HG03139 (cell line): Measurements from ENCODE around the gene DOCK4.

Source experiments
- ATAC-seq: cut with Tn5 transposase; IDR thresholded peaks from one replicate; pipeline ENCODE4 v1.9.1; 2021; ENCODE audit not compliant: unreplicated experiment

The DOCK4 gene

DNA sequence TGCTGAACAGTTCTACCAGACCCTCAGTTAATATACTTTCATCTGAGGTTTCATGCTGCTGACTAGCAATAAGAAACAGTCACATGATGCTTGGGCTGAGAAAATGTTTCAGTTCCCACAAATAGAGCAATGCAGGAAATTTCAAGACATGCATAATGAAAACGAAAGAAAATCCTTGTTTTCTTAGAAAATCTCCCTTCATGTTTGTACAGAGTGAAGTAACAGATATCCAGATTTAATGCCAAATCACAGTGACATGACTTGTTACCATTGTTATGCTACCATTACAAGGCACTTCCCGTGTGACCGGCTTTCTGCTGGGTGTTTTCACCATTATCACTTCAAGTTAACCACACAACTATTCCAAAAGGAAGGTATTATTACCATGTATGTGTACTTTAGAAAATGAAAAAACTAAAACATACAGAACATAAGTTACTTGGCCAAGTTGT, 121.7 kb downstream of the DOCK4 start:
- peak; percentile 40 for ATAC-seq

DNA sequence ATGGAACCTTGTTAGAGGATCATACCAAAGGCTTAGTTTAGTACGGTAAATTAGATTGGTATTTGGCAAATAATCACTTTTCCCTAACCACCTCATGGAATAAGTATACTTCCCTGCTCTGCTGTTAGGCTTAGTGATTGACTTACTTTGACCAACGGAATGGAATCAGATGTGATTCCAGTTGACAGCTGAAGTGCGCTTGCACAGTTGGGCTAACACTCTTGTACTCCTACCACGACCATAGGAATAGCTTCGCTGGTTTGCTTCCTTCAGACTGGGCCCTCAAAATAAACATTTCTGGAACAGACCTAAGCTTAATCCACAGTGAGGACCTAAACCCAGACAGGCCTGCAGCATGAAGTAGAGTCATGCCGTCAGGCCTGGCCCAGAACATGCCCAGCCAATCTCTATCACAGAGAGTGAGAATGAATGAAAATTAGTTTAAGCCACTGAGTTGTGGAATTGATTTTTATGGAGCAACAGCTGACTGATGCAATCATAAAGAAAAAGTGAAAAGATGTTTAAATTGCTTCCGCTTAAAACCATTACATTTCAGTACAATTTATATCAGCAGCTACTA, 122.3 kb downstream of the DOCK4 start:
- ATAC-seq, result no peak

DNA sequence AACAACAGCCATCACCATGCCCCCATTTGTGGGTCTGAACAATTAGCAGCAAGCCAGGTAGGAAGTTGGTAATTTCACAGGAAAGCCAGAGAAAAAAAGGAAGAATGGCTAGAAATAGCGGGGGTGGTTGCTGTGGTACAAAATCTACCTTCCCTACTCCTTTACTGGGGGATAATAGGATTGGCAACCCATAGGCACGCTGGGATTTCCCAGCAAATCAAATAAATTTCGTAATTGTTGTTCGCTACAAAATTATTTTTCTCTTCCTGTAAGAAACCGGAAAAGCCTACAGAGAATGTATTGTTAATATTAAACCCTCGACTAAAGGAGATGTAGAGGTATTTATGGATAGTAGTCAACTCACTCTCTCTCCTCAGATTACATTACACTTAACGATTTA, 123.9 kb downstream of the DOCK4 start:
- no peak for ATAC-seq

DNA sequence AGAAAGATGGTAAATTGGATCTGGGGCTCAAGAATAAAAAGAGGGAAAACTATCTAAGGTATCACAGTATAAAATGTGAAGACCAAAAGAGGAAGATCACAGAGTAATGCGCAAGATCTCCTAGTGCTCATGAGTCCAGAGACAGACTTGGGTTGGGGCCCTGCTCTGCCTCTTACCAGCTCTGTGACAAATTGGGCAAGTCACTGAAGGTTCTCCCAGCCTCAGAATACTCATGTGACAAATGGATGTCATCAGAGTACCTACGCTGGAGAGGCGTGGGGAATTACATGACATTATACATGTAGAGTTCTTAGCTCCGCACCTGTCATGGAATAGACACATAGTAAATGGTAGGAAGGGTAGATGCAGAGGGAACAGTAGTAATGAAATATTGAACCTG, 124.4 kb downstream of the DOCK4 start:
- ATAC-seq, result no peak

DNA sequence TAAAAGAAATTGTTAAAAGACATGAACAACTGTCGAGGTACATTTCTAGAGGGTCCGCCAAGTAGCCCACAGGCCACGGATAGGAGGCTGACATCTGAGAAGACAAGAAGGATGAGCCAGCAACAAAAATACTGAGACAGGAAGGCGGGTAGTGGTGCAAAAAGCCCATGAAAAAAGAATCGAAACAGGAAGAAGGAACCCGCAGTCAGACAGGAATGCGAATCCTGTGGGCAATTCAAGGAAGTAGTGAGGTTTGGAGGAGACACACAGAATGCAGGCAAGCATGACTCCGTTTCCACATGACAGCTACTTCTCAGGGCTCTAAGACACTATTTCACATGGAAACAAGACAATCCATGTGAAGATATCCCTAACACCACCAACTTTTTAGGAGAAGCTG, 125.2 kb downstream of the DOCK4 start:
- ATAC-seq, result peak; percentile 35

DNA sequence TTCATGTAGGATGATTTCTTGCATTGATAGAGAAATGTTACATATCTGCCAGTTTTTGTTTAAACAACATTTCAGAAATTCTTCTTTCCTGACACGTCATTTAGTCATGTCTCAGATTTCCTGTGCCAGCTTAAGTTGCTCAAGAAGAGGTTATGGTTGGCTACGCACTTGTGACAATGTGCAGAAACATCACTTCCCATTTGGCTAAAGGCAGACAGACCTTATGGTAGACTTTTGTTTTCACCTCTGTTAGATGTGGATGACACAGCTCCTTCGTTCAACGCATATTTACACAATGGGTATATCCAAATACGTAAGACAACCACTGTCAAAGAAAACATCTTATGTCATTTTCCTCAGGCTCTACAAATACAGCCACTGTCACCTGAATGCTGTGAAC, 125.8 kb downstream of the DOCK4 start:
- ATAC-seq, result peak; percentile 82

DNA sequence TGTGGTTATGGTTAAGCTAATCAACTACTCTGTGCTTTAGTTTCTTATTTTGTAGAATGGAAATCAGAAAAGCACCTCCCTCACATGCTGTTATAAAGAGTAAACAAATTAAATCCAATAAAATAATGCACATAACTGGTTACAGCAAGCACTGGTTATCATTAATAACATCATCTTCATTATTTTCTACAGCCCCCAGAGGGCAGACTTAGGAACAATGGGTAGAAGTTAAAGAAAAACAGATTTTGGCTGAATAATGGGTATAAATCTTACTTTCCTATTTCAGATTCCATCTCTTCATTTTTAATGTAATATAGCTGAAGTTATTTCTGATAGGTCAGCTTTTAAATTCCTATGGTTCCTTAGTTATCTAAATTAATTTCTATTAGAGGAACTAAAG, 126.5 kb downstream of the DOCK4 start:
- no peak for ATAC-seq

DNA sequence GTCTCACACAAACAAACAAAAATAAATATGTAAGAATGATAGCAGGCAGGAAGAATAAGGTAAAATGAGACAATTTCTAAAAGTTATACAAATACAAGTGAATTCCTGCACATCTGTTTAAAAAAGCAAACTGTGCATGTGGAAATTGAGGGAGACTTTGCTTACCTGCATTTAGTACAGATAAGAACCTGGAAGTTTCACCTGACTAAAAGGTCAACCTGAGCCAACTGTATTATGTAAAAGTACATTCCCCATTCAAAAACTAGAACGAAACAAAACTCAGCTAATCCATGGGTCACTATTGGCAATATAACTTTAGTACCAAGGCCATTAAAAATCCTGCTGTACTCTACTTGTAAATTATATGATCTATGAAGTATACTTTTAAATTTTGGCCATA, 127.1 kb downstream of the DOCK4 start:
- no peak for ATAC-seq

DNA sequence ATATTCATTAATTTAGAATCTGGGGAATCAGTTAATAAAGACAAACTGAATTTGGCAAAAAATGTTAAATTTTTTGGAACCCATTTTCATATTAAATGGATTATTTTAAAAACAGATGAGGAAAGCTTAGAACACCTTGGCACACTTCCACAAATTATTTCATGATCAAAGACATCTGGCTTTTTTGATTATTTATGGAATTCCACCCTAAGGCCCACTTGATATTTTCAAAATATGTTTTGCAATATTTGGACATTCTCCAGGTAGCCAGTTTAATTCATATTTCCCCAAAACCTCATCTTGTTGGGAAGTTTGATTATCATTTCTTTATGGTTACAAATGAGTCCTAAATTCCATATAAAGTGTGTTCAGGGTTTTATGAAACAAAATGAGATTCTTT, 129.9 kb downstream of the DOCK4 start:
- ATAC-seq, result no peak

DNA sequence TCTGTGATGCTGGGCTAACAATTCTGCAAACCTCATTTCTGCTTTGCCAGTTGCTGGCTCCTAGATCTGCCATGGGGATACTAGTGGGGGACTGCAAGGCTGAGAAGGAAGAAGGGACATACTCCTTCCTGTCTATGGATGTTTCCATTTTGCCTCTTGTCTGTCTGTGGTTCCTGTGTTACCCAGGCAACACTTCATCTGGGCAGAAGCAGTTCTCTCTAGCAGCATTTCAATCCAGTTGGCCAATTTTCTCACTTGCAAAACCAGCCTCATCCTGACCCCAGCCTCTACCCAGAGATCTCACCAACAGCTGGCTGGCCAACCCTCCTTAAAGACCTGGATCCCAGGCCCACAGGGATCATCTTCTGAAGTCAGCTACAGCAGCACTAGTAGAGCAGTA, 131.7 kb downstream of the DOCK4 start:
- ATAC-seq, result no peak

DNA sequence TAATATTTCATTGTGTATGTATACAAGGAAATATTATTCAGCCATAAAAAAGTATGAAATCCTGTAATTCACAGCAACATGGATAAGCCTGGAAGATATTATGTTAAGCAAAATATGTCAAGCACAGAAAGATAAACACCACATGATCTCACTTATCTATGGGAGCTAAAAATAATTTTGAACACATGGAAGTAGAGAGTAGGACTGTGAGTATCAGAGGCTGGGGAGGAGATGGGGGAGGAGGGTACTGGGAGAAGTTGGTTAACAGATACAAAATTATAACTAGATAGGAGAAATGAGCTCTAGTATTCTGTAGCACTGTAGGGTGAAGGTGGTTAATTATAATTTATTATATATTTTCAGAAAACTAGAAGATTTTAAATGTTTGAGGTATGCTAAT, 132.7 kb downstream of the DOCK4 start:
- no peak for ATAC-seq

DNA sequence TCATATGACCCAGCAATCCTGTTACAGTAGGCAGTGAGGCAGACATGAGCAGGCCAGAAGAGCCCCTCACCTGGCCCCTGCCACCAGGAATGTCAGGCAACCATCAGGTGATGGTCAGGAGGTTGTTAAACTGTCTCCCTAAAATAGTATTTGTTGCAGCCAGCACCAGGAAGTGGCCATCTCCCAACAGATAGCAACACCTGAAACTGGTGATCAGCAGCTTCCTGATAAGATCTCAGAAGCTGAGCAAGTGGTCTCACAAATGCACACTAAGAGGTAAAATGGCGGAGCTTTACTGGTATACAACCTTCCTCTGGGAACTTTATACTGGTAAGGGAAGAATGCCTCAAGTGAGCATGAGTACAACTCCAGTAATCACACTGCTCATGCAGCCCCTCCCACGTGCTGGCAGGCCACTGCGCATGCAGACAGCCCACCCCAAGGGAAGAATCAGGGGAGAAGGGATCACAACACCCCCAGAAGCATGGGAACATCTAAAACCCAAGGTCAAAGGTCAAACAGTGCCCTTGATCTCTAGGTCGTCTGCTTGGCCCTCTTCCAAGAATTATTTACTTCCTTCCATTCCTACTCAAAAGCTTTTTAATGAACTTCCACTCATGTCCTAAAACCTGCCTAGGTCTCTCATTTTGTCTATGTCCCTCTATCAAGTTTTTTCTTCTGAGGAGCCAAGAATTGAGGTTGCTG, 133.5 kb downstream of the DOCK4 start:
- ATAC-seq, result no peak

DNA sequence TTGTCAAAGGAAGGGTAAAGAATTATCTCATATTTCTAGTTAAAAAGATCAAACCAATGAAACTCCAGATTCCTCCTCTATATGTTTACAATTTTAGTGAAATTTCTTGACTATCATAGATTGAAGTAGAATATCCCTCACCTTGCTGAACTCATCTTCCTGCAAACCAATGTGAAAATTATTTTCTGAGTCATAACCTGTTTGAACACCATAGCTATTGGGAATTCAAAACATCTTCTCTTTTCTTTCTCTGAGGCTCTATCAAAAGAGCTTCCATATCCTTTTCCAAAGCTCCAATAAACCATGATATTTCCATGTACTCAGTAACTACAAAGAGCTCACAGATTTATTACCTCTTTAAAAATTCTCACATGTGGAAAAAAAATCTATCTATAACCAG, 134.3 kb downstream of the DOCK4 start:
- ATAC-seq, result no peak

DNA sequence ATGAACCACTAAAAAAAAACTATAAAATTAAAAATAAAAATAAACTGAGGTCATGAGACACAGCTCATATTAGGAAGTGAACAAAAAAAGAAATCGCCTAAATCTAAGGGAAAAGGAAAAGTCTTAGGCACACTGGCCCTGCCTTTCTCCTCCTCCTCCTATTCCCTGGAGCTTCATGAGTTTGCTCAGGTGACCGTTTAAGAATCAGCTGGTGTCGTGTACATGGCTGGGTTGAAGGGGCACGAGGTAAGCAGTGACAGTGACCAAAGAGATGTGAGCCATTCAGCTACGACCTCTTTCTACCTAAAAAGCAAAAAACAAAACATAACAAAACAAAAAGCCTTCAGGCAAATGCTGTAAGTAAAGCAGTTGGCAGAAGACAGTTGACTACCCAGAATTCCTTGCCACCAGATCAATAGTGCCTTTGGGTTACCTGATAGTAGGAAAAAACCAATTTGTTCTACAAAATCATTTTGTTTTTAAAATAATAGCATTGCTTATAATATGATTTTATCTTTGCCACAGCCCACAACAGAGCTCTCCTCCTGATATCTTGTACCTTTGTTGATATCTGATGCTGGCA, 135.4 kb downstream of the DOCK4 start:
- no peak for ATAC-seq

DNA sequence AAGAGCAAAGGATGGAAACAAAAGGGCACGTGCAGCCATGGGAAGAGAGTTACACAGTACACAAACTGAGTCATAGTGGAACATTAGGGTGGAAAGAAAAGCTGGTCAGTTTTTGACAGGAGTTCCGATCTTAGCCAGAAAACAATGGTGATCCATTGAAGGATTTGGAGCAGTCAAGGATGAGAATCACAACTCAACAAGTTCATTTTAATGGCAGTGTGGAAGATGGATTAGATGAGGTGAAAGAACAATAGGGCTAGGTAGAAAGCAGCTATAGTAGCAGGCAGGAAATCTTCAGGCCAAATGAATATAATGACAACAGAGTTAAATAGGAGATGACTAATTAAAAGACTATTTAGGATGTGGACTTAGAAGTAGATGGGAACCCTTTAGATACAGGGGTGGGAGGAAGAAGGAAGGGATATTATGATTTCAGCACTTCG, 136.3 kb downstream of the DOCK4 start:
- no peak for ATAC-seq

DNA sequence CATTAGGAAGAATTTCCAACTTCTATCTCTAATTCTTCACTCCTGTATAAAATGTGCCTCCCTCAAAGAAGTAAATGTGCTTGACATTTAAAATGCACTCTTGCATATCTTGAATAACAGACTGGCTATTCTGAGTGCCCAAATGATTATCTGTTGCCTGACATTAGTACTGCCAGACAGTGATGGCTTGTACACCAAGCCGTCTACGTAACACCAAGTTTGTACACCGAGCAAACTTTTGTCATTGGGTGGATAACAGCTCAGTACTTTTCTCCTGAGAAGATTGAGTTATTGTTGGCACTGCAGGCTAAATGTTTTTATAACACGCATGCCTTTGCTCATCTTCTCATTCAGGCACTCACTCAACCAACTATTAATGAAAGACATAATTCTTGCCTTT, 137.2 kb downstream of the DOCK4 start:
- ATAC-seq, result no peak

DNA sequence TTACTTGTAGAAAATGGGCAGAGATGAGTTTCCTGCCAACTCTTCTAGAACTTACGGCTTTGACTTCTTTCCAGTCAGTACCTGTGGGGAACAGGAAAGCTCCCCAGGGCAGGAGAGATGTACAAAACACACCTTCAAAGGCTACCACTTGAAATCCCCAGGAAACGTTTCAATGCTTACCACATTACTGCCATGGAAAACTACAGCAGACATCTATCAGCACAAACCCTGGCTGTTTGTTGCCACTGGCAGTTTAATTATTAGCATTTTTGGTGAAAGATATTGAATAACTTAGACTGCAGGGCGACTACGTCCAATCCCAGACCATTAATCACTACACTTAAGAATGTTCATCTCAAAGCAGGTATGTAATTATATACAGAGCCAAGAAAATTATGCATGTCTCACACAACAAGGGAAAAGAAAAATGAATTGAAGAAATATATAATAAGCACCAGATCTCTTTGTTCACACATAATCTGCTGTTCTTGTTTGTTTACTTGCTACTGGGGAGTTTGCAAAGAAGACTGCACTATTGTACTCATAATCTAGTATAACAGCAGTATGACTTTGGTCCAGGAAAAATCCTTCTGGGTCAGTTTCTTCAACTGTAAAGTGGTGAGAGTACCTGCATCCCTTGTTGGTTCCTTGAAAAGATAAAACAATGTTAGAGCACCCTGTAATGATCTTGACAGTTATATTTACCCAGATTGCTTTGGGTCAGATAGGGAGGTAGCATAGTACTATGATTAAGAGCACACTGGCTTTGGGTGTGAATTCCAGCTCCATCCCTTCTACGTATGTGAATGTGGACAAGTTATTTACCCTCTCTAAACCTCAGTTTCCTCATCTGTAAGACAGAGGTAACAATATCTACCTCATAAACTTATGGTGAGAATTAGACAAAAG, 138.3 kb downstream of the DOCK4 start:
- ATAC-seq, result no peak

DNA sequence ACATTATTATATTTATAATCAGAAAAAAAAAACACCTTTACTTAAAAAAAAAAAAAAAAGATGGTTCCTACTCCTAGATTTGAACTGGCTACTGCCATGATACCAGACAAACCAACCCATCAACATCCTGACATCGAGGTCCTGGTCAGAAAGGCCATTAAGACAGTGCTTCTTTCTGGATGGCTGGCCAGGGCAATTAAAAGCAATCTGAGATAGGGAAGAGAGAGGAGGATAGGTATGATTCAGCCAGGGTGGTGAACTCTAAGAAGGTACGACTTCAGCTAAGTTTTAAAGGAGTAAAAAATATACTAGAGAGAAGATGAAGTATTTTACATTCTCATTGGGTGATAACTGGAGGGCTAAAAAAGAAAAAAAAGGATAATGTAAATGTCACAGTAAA, 139.0 kb downstream of the DOCK4 start:
- ATAC-seq, result no peak

DNA sequence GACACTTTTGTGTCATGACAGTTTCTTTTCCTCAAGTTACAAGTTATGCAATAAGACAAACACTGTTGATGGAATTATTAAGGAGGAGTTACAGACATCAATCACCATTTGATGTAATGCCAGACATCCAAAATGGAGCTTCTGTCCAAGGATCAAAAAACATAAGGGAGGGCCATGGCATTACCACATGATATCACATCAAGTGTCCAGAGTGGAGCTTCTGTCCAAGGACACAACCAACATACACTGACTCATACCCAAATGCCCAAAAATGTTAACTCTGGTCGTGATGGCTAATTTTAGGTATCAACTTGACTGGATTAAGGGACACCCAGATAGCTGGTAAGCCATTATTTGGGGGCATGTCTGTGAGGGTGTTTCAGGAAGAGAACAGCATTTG, 140.4 kb downstream of the DOCK4 start:
- no peak for ATAC-seq

DNA sequence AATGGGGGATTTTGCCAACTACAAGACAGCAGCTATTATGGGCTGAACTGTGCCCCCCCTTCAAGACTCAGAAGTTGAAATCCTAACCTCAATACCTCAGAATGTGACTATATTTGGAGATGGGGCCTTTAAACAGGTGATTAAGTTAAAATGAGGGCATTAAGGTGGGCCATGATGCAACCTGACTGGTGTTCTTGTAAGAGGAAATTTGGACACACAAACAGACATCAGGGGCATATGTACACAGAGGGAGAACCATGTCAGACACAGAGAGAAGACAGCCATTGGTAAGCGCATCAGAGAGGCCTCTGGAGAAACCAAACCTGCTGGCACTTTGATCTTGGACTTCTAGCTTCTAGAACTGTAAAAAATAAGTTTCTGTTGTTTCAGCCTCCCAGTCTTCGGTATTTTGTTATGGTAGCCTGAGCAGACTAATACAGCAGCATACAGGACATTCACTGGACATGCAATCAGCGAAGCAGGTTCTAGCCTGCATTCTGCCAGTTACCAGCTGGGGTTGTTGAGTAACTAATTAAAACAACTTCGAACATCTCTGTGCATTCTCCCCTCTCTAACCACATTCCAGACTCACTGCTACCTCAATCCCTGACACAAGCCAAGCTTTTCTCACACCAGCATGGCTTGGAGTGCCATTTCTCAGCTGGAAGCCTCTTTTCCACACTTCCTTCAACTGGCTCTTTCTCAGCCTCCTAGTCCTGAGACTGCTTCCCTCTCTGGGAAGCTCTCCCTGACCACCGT, 141.4 kb downstream of the DOCK4 start:
- no peak for ATAC-seq

DNA sequence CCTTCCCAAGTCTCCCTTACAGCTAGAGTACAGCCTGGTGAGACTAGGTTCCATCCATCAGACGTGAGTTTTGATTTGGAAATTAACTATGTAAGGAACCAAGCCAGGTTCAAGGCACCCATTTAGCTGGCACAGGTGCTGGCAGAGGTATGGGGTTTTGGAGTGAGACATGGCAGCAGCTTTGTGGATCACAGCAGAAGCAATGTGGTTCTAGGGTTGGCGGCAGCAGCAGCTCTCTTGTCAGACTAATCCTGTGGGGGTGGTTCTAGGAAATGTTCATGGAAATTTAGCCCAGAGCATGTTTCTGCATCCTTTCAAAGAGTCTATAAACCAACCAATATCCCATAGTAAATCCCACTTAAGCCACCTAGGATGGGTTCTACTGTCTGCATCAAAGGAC, 142.2 kb downstream of the DOCK4 start:
- ATAC-seq, result no peak
